ENCODE results near the gene TSKS.
"Not testable (repeated sequence)": the region's sequence is repeated elsewhere in the genome, so short reads cannot be mapped to it uniquely, and the experiment has no call there.

The TSKS gene

GRCh38 chr19:49766007-49766929 lies 3.2 kb upstream of the TSKS start:
- peak; percentile 91 for DNase-seq

DNA sequence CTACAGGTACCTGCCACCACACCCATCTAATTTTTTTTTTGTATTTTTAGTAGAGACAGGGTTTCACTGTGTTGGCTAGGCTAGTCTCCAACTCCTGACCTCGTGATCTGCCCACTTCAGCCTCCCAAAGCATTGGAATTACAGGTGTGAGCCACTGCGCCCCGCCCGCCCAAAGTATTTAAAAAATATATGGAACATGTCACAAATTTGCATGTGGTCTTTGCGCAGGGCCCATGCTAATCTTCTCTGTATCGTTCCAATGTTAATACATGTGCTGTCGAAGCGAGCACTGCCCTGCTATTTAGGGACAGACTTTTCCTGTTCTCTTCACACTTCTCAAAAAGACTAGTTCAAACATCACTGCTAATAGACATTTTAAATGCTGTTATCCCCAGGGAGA lies 1.2 kb upstream of the TSKS start:
- no peak for DNase-seq

GRCh38 chr19:49761625-49762311 lies 1.3 kb downstream of the TSKS start:
- DNase-seq = no peak

DNA sequence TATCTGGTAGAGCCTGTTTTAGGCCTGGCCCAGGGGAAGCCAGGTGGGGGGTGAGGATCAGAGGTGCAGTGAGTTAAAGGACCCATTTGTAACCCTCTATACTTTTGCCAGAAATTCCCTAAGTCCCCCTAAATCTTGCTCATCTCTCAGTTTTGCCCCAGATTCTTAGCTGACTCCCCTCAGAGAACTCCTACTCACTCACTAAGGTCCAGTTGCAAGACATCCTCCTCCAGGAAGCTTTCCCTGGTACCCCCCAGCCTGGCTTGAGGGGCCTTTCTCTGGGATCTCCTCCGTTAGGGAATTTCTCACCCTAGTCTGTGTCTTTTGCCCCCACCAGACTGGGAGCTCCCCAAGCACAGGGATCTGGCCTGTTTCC lies 1.9 kb downstream of the TSKS start:
- DNase-seq = no peak

- DNase-seq = no peak
These were observed 4.8 kb downstream of the TSKS start for GRCh38 chr19:49758292-49758691.

- DNase-seq = no peak
These were observed 7.2 kb downstream of the TSKS start for GRCh38 chr19:49755956-49756355.

DNA sequence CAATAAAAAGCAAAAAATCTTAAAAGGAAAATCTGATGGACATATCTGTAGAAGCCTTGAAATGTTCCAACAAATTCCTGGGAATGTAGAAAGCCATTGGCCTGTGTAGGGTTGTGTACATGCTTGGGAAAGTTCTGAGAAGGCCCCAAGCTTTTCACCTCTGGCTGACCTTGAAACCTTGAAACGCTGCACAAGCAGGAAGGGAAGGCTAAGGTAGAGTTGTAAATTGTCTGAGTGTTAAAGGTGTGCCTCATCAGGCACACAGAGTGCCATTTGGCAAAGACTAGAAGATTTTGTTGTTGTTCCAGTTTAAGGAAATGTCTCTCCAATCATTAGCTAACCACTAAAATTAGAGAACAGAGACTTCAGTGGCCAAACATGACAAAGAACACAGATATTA lies 10.4 kb downstream of the TSKS start:
- no peak for DNase-seq

- DNase-seq = no peak
These were observed 13.3 kb downstream of the TSKS start for GRCh38 chr19:49749771-49750170.

DNA sequence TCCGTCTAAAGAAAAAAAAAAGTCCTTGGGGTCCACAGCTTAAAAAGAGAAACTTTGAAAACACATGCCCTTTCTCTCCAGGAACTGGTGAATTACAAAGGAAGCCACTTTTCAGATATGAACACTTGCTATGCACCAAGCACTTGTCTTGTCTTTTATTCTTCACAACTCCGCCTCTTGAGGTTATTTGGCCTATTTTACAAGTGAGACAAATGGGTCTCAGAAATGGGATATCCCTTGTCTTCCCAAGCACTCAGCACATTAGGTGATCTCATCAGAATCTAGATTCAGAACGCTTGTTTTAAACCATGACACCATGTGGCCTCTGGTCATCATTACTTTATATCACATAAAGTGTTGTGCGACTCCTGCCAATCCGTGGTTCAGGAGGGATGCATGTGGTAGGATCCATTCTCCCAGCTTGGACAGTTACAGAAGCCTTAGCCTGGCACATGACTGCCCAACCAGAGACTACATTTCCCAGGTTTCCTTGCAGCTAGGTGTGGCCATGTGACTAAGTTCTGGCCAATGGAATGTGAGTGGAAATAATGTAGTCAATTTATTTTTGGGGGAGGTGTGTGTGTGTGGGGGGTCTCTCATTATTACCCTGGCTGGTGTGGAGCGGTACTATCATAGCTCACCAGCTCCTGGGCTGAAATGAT lies 13.9 kb downstream of the TSKS start:
- DNase-seq = no peak

DNA sequence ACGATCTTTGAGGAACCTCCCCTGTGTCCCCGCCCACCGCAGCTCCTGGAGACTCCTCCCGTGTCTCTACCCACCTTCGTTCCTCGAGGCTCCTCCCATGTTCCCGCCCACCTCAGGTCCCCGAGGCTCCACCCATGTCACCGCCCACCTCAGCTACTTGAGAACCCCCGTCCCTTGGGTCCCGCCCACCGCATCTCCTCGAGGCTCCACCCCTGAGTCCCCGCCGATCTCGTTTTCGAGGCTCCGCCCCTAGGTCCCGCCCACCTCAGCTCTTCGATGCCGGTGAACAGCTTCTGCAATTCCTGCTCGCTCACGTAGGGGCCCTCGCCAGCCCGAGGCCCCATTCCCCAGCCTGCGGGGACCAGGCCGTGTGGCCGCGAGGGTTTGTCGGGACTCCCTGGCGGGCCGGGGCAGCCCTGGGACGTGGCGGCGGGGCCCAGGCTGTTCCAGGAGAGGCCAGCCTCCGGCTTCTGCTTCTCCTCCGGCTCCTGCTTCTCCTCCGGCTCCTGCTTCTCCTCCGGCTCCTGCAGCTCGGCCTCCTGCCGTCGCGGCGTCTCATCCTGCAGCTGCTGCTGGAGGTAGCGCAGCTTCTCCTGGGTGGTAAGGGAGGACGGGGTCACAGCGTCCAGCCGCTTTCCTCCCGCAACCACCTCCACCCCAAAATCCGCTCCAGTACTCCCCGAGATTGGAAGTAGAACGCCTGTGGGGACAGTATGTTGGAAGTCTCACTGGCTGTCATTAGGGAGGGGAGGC lies 16.7 kb downstream of the TSKS start:
- no peak for DNase-seq

GRCh38 chr19:49744946-49745381 lies 18.1 kb downstream of the TSKS start:
- DNase-seq = no peak

DNA sequence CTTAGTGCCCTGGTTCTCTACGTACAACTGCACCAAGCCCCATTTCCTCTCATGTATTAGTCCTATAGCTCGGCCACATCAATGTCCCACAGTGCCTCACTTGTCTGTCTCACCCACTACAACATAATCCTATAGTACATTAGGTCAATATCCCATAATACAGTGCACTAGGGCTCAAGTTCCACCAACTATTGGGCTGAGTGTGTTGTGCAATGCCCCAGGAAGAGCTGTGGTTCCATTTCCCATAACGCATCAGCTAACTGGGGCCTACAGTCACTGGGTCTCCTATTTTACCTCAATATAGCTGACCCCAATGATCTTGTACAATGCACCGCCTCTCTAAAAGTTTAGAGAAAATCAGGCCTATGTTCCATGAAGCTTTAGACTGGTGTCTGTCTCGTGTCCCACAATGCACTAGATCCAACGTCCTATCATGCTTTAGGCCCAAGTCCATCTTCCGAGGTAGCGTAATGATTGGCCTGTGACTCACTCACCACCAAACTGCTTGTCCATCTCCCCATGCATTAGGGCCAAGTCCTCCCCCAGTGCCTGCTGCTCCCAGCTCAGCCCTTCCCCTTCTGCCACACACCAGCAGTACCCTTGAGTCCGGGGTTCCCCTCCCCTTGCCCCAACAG lies 21.8 kb downstream of the TSKS start:
- DNase-seq = no peak

DNA sequence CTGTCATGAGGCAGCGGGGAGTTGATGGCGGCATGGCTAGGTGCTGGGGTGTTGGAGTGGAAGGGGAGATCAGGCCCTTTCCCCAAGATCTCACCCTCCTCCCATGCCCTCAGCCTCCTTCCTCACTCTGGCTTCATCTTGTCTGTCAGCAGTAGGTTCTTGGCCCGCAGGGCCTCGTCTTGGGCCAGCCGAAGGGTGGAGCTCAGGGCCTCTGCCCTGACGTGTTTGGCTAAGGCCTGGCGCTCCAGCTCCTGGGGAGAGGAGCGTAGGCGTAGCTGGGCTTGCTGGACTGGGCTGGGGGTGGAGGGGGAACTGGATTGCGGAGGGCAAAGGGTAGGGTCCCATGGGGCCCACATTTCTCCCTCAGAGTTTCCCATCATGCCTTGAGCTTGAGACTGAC lies 23.2 kb downstream of the TSKS start:
- DNase-seq = no peak

DNA sequence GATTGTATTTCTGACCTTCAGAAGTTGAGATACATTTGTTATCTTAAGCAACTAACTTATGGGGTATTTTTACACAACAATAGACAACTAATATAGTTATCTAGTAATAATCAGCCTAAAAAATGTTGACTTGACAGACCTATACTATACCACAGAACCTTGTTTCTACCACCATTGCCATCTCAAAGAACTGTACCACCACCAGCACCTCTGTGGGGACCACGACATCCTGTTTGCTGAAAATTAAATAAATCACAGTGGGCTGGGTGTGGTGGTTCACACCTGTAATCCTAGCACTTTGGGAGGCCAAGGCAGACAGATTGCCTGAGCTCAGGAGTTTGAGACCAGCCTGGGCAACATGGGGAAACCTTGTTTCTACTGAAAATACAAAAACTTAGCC lies 24.0 kb downstream of the TSKS start:
- DNase-seq = no peak

GRCh38 chr19:49738268-49738667 lies 24.8 kb downstream of the TSKS start:
- DNase-seq = no peak

- no peak for DNase-seq
These were observed 32.9 kb downstream of the TSKS start for GRCh38 chr19:49730166-49730565.

GRCh38 chr19:49727217-49728030 lies 35.7 kb downstream of the TSKS start:
- no peak for DNase-seq

DNA sequence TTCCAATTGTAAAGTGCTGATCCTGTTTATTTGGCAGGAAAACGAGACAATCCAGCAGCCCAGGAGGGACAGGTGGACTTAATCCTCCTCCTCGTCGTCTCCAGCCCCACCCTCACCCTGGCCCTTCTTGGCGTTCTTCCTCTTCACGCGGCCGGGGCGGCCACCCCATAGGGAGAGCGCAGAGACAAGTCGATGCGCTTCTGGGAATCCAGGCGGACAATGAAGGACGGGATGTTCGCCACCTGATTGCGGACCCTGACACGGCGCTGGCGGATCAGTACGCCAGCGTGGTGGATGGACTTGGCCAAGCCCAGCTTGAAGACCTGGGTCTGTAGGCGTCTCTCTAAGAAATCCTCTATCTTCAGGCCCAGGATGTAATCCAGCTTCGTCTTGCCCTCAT lies 43.7 kb downstream of the TSKS start:
- DNase-seq = not testable (repeated sequence)

GRCh38 chr19:49718991-49719390 lies 44.1 kb downstream of the TSKS start:
- no peak for DNase-seq

GRCh38 chr19:49718511-49718910 lies 44.6 kb downstream of the TSKS start:
- no peak for DNase-seq

- DNase-seq = no peak
These were observed 47.0 kb downstream of the TSKS start for GRCh38 chr19:49716154-49716553.

Data from cortex of kidney (tissue), 1 donor.